Ecto neural progenitor cell (in vitro differentiated cells): ENCODE data around the gene RNF13.
A peak's percentile ranks its signal among the peaks of the same experiment; 100 is the strongest.
"Not testable (repeated sequence)": the region's sequence is repeated elsewhere in the genome, so short reads cannot be mapped to it uniquely, and the experiment has no call there.

ENCODE experiments used
- DNase-seq: peaks from one replicate; pipeline ENCODE4 v3.0.0-alpha.2; 2018; ENCODE audit warnings: low spot score

The RNF13 gene

GRCh38 chr3:149801639-149802038 is 11.4 kb upstream of the RNF13 start:
- DNase-seq: no peak

- DNase-seq: no peak
Observed at GRCh38 chr3:149806171-149806778, 6.7 kb upstream of the RNF13 start.

- DNase-seq: peak; percentile 61
Observed at GRCh38 chr3:149808209-149808829, 4.7 kb upstream of the RNF13 start.

GRCh38 chr3:149809699-149810098 is 3.3 kb upstream of the RNF13 start:
- DNase-seq: no peak

GRCh38 chr3:149810846-149811245 is 2.2 kb upstream of the RNF13 start:
- no peak for DNase-seq

GRCh38 chr3:149812165-149812605 is 830 bp upstream of the RNF13 start:
- DNase-seq: no peak

- peak; percentile 55 for DNase-seq
Observed at GRCh38 chr3:149813367-149814281, 609 bp downstream of the RNF13 start.

GRCh38 chr3:149815321-149815720 is 2.3 kb downstream of the RNF13 start:
- no peak for DNase-seq

- DNase-seq: no peak
Observed at GRCh38 chr3:149815728-149816127, 2.7 kb downstream of the RNF13 start.

GRCh38 chr3:149816311-149816710 is 3.3 kb downstream of the RNF13 start:
- DNase-seq: no peak

- no peak for DNase-seq
Observed at GRCh38 chr3:149816986-149817385, 4.0 kb downstream of the RNF13 start.

GRCh38 chr3:149819432-149819831 is 6.4 kb downstream of the RNF13 start:
- no peak for DNase-seq

GRCh38 chr3:149820183-149820582 is 7.2 kb downstream of the RNF13 start:
- no peak for DNase-seq

- no peak for DNase-seq
Observed at GRCh38 chr3:149826636-149827035, 13.6 kb downstream of the RNF13 start.

- no peak for DNase-seq
Observed at GRCh38 chr3:149828390-149828789, 15.4 kb downstream of the RNF13 start.

GRCh38 chr3:149829631-149830030 is 16.6 kb downstream of the RNF13 start:
- not testable (repeated sequence) for DNase-seq

GRCh38 chr3:149830902-149831301 is 17.9 kb downstream of the RNF13 start:
- DNase-seq: no peak

- DNase-seq: no peak
Observed at GRCh38 chr3:149831321-149831720, 18.3 kb downstream of the RNF13 start.

GRCh38 chr3:149832086-149832485 is 19.1 kb downstream of the RNF13 start:
- DNase-seq: no peak

GRCh38 chr3:149833241-149833640 is 20.2 kb downstream of the RNF13 start:
- DNase-seq: no peak

- not testable (repeated sequence) for DNase-seq
Observed at GRCh38 chr3:149838491-149838890, 25.5 kb downstream of the RNF13 start.

- not testable (repeated sequence) for DNase-seq
Observed at GRCh38 chr3:149839469-149839868, 26.5 kb downstream of the RNF13 start.

- DNase-seq: no peak
Observed at GRCh38 chr3:149839896-149840295, 26.9 kb downstream of the RNF13 start.
